ENCODE results near the gene LRMDA. TPM values are rescaled to one million over a fixed set of nuclear protein-coding genes. Genes with fewer than 3 reads are reported as not detected.

Gene LRMDA
- total and polyA plus RNA-seq, 10 of the 15 experiments (the other 5 are each of a cell fraction or from before 2014, with no cell fraction given) = 0.07 to 0.54 (median 0.29) TPM; not detected in 4

GRCh38 chr10:75403939-75404814, 27.2 kb upstream of the LRMDA start:
- intact Hi-C loops (cut with micrococcal nuclease; ENCODE audit: unreplicated experiment) (loop anchor here (5.0 to 10.0 kb wide), 4 partner anchors 138 to 901 kb away; no protein-coding TSS in a partner anchor), in situ Hi-C loops (cut with MboI) (no loop called here)
- H3K79me2 ChIP-seq (ENCODE audit: control insufficient read depth, insufficient read depth, low read length) = no peaks in the 10 kb centered on the region
- H2AFZ ChIP-seq (ENCODE audit: control insufficient read depth, low read depth, low read length) = no peak overlapping the region
- ChIA-PET CTCF (interaction anchor here (0.7 to 5.7 kb wide), 4 partner anchors 48 to 899 kb away, joined by 3 to 38 read pairs (median 6); no protein-coding TSS in a partner anchor), SMC1A (ENCODE audit: uncharacterized antibody, unreplicated experiment) (interaction anchor here (0.6 to 2.2 kb wide), 6 partner anchors 130 to 247 kb away, joined by 3 to 7 read pairs (median 3); no protein-coding TSS in a partner anchor), POLR2A (interaction anchor here (1.0 to 1.1 kb wide), 2 partner anchors 29 to 207 kb away, joined by 3 to 4 read pairs; no protein-coding TSS in a partner anchor), RAD21 (ENCODE audit: unreplicated experiment) (interaction anchor here (0.6 to 1.8 kb wide), 5 partner anchors 202 to 632 kb away, joined by 3 to 9 read pairs (median 5); no protein-coding TSS in a partner anchor)
- no peak overlapping the region for H3K9ac ChIP-seq (ENCODE audit: control insufficient read depth, insufficient read depth, low read length)
- BruUV-seq (replicated peaks) = no TSS peak
- H4K20me1 ChIP-seq (ENCODE audit: control insufficient read depth, insufficient read depth) = no peaks in the 10 kb centered on the region
- no peak overlapping the region for H3K27ac ChIP-seq (ENCODE audit: control insufficient read depth, insufficient read depth)
- H3K36me3 ChIP-seq (ENCODE audit: control insufficient read depth in 2 of 2, insufficient read depth in 2 of 2, low read length in 1 of 2) = no peaks in the 10 kb centered on the region
- H3K4me2 ChIP-seq (ENCODE audit: control insufficient read depth, insufficient read depth) = no peak overlapping the region
- WGBS (ENCODE audit: insufficient coverage, insufficient replicate concordance, low lambda C conversion rate, missing lambda C conversion rate) = 23% methylated on average over 56 of the region's 58 CpGs
- peak; percentile 1; the same call in 1 of the 3 replicates for ATAC-seq
- H3K4me3 ChIP-seq = no peak overlapping the region
- no peak for DNase-seq (ENCODE audit: low read depth, low spot score)
- no peaks in the 10 kb centered on the region; the same call in 2 of the 3 replicates for H3K9me3 ChIP-seq (replicated peaks; ENCODE audit: control insufficient read depth, insufficient read depth, low read length)
- H3K27me3 ChIP-seq (replicated peaks in 1 of 2; ENCODE audit: control insufficient read depth in 2 of 2, insufficient read depth in 2 of 2, low read length in 1 of 2) = peaks cover 9 to 10% of the 10 kb centered on the region in 2 experiments
- H3K4me1 ChIP-seq (ENCODE audit: control insufficient read depth, insufficient read depth, low read length) = no peaks in the 10 kb centered on the region; the same call in 1 of the 2 replicates
- FAIRE-seq = no peak
- TF ChIP-seq KLF5 (IDR thresholded peaks at IDR 0.05; ENCODE audit: partially characterized antibody) (no peak), KDM1A (IDR thresholded peaks at IDR 0.05; ENCODE audit: borderline replicate concordance) (no peak), MEF2B (IDR thresholded peaks at IDR 0.05; ENCODE audit: partially characterized antibody, poor library complexity, severe bottlenecking) (peak; percentile 80), TCF7 (IDR thresholded peaks at IDR 0.05; ENCODE audit: borderline replicate concordance) (no peak), MYC (IDR thresholded peaks at IDR 0.05; ENCODE audit: insufficient read depth, insufficient read length, insufficient replicate concordance, low read length, severe bottlenecking) (no peak), RFX5 (IDR thresholded peaks at IDR 0.05; ENCODE audit: low read depth, low read length) (peak; percentile 92), IRF4 (IDR thresholded peaks at IDR 0.05; ENCODE audit: low read depth, low read length) (no peak), SMAD1 (IDR thresholded peaks at IDR 0.05; ENCODE audit: low read depth, partially characterized antibody) (no peak), RAD51 (IDR thresholded peaks at IDR 0.05) (no peak), BHLHE40 (IDR thresholded peaks at IDR 0.05; ENCODE audit: borderline replicate concordance in 1 of 2, low read depth in 2 of 2, low read length in 1 of 2) (peak in 1 of 2 experiments; percentile 5; a peak in 1 of 4 replicates), NKRF (conservative IDR thresholded peaks at IDR 0.05) (no peak), NFIC (IDR thresholded peaks at IDR 0.05; ENCODE audit: low read depth, low read length) (no peak), SIN3A (IDR thresholded peaks at IDR 0.05; ENCODE audit: low read depth, low read length) (no peak), IKZF2 (IDR thresholded peaks at IDR 0.05) (no peak), ZBED1 (IDR thresholded peaks at IDR 0.05; ENCODE audit: borderline replicate concordance) (no peak), YBX1 (IDR thresholded peaks at IDR 0.05) (no peak), ZNF24 (IDR thresholded peaks at IDR 0.05) (no peak), SIX5 (IDR thresholded peaks at IDR 0.05; ENCODE audit: low read depth, low read length, severe bottlenecking) (no peak), TBL1XR1 (IDR thresholded peaks at IDR 0.05; ENCODE audit: low read depth, low read length) (no peak), ZSCAN29 (IDR thresholded peaks at IDR 0.05) (no peak), NRF1 (conservative IDR thresholded peaks at IDR 0.05; ENCODE audit: low read depth, low read length) (no peak), HCFC1 (IDR thresholded peaks at IDR 0.05; ENCODE audit: low read length) (no peak)

Measured in GM12878 (cell line).